AG04449 (cell line): Measurements from ENCODE around the gene CD8A.
"Not testable (repeated sequence)": the region's sequence is repeated elsewhere in the genome, so short reads cannot be mapped to it uniquely, and the experiment has no call there.

Experiments
- CTCF ChIA-PET: fragments of 350-600 bp; formaldehyde crosslinking; extraction: SDS; loops from one replicate; lab custom pipeline; 2021; ENCODE audit warnings: antibody characterized with exemption; lab: Yijun Ruan, JAX
- POLR2A ChIA-PET: fragments of 400-600, 350-600 bp; formaldehyde crosslinking; extraction: SDS; loops from one replicate; lab custom pipeline; 2020; ENCODE audit warnings: antibody characterized with exemption, inconsistent platforms; lab: Yijun Ruan, JAX
- DNase-seq: peaks from one replicate; pipeline ENCODE4 v3.0.0-alpha.2; 2010; ENCODE audit warnings: low read depth, low spot score
- H3K4me3 ChIP-seq: 2 replicates; pipeline ENCODE4 v1.5.1; 2011; ENCODE audit warnings: low read depth, mild to moderate bottlenecking, control low read depth, low read length
- CTCF ChIP-seq: IDR thresholded peaks from one replicate; pipeline ENCODE4 v1.5.1; 2011; ENCODE audit warnings: mild to moderate bottlenecking, moderate library complexity, low read length, control low read depth, inconsistent platforms; ENCODE audit not compliant: insufficient read depth; ENCODE audit errors: missing control alignments

The CD8A gene

GRCh38 chr2:86746939-86747338 is 43.8 kb downstream of the CD8A start:
- ChIA-PET CTCF (interaction anchor here (3.8 kb wide), 1 partner anchor 18 kb away, joined by 30 read pairs; no protein-coding TSS in a partner anchor), POLR2A (no interaction called here)
- TF ChIP-seq CTCF: no peak
- no peak for DNase-seq
- no peak overlapping the region for H3K4me3 ChIP-seq

- ChIA-PET POLR2A (no interaction called here), CTCF (interaction anchor here (1.2 kb wide), 1 partner anchor 523 kb away, joined by 3 read pairs; no protein-coding TSS in a partner anchor)
- no peak overlapping the region for H3K4me3 ChIP-seq
- DNase-seq: no peak
- no peak for TF ChIP-seq CTCF
These were observed 46.6 kb downstream of the CD8A start for GRCh38 chr2:86744152-86744551.

DNA sequence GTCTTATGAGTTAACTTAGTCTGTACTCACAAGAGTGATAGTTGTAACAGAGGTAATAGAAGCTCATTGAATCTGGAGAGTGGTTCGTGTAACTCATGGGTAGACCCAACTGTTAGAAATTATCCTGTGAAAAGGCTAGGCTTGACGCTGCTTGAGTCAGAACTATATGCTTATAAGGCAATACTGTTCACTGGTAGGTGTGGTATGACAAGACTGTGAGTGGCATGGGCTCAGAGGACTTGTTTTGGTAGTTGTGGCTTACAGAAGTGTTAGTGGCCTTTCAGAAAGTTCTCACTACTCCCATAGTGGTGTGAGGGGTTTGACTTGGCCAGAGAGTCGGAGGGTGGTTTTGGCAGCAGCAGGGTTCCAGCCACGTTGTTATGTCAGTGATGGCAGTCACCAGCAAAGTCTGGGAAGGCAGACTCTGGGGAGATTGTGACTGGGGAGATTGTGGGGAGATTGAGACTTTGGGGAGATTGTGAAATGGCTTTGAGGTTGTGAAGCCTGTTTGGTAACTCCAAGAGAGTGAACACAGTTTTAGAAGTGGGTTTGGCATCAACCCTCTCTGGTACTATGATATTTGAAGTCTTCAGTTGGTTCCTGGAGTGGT is 48.7 kb downstream of the CD8A start:
- POLR2A ChIA-PET, DNase-seq, CTCF ChIA-PET, H3K4me3 ChIP-seq: not testable (repeated sequence)

DNA sequence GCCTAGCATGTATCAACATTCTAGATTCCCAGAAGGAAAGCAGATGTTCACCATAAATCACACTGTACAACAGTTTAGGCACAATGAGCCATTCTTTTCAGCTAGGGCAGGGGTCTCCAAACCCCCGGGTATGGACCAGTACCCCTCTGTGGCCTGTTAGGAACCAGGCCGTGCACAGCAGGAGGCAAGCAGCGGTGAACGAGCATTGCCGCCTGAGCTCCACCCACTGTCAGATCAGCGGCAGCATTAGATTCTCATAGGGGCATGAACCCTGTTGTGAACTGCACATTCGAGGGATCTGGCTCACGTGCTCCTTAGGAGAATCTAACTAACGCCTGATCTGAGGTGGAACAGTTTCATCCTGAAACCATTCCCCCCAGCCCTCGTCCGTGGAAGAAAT is 50.8 kb downstream of the CD8A start:
- H3K4me3 ChIP-seq, DNase-seq, CTCF ChIA-PET, POLR2A ChIA-PET: not testable (repeated sequence)

- POLR2A ChIA-PET, H3K4me3 ChIP-seq, CTCF ChIA-PET, DNase-seq: not testable (repeated sequence)
These were observed 51.2 kb downstream of the CD8A start for GRCh38 chr2:86739485-86739884.

DNA sequence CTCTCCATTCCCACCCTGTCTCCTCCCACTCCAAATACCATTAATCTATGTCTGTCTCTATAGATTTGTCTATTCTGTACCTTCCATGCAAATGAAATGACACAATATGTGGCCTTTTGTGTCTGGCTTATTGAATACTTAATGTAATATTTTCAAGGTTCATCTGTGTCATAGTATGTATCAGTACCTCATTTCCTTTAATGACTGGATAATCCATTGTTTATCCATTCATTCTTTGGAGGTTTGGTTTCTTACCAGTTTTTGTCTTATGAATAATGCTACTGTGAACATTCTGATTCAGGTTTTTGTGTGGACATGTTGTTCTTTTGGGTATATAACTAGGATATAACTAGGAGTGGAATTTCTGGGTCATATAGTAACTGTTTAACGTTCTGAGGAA is 55.8 kb downstream of the CD8A start:
- H3K4me3 ChIP-seq, POLR2A ChIA-PET, CTCF ChIA-PET: not testable (repeated sequence)

More for the DNA sequence above, 55.8 kb downstream of the CD8A start:
- DNase-seq: not testable (repeated sequence)
